HCT116 (cell line): ENCODE results near the gene RPE65.

ENCODE experiments used
- CTCF ChIP-seq, 3 experiments: fragments of 200-600 bp in 1 of 3; sonication (generic) in 1 of 3; IDR thresholded peaks in 2 of 3; conservative IDR thresholded peaks in 1 of 3; 2 replicates each; pipeline ENCODE4 v1.5.1; 2012 to 2017; ENCODE audit warnings: low read depth in 2 of 3, low read length in 2 of 3, antibody characterized with exemption in 1 of 3, borderline replicate concordance in 1 of 3, control low read depth in 1 of 3, mild to moderate bottlenecking in 1 of 3, mixed read lengths in 1 of 3, mixed run types in 1 of 3, moderate library complexity in 1 of 3; ENCODE audit not compliant: insufficient read depth in 1 of 3
- EZH2phosphoT487 ChIP-seq: fragments of 200-600 bp; IDR thresholded peaks from 2 replicates; pipeline ENCODE4 v1.6.1; 2018; ENCODE audit warnings: antibody characterized with exemption, borderline replicate concordance
- JUND ChIP-seq: IDR thresholded peaks from 2 replicates; pipeline ENCODE4 v1.6.1; 2012
- POLR2A ChIP-seq: IDR thresholded peaks from 2 replicates; pipeline ENCODE4 v1.7.0; 2011; ENCODE audit warnings: borderline replicate concordance; ENCODE audit not compliant: insufficient read depth, insufficient read length; ENCODE audit errors: extremely low read depth
- POLR2AphosphoS5 ChIP-seq: IDR thresholded peaks from 2 replicates; pipeline ENCODE4 v1.6.1; 2011; ENCODE audit warnings: mild to moderate bottlenecking, low read depth, low read length, moderate library complexity
- RAD21 ChIP-seq: IDR thresholded peaks from 2 replicates; pipeline ENCODE4 v1.6.1; 2012; ENCODE audit warnings: low read depth, mild to moderate bottlenecking
- REST ChIP-seq: IDR thresholded peaks from 2 replicates; pipeline ENCODE4 v1.6.1; 2012; ENCODE audit warnings: low read depth
- SRF ChIP-seq: IDR thresholded peaks from 2 replicates; pipeline ENCODE4 v1.6.1; 2012; ENCODE audit warnings: low read depth

- TF ChIP-seq CTCF (IDR thresholded peaks at IDR 0.05 in 2 of 3, conservative IDR thresholded peaks at IDR 0.05 in 1 of 3; ENCODE audit: borderline replicate concordance in 1 of 3, insufficient read depth in 1 of 3, low read depth in 2 of 3, low read length in 2 of 3) (peak in 1 of 3 experiments; percentile 33; a peak in 2 of 6 replicates), RAD21 (no peak), REST (no peak), EZH2phosphoT487 (no peak), SRF (no peak), JUND (no peak), POLR2A (no peak), POLR2AphosphoS5 (no peak)
These were observed 4.8 kb upstream of the RPE65 start for GRCh38 chr1:68454534-68454933.
